UCSD-AML1 (cell line): ENCODE data around the gene ANKRD18A.

Experiments used
- DNase-seq: peaks from one replicate; lab custom pipeline; 2025; ENCODE audit not compliant: unreplicated experiment; lab: John Stamatoyannopoulos, UW

The ANKRD18A gene

GRCh38 chr9:38620483-38621433 is at the start of gene ANKRD18A:
TSS of gene ANKRD18A (minus strand) at chr9:38620596. CDS start at chr9:38620285, 311 bp downstream.
- peak; percentile 20 for DNase-seq

GRCh38 chr9:38668791-38669466 is 48.5 kb upstream of the ANKRD18A start:
- no peak for DNase-seq

GRCh38 chr9:38662763-38663593 is 42.6 kb upstream of the ANKRD18A start:
- DNase-seq = no peak

GRCh38 chr9:38659538-38659937 is 39.1 kb upstream of the ANKRD18A start:
- DNase-seq = no peak

- no peak for DNase-seq
These were observed 36.5 kb upstream of the ANKRD18A start for GRCh38 chr9:38656896-38657295.

GRCh38 chr9:38652486-38652885 is 32.1 kb upstream of the ANKRD18A start:
- DNase-seq = no peak

- no peak for DNase-seq
These were observed 31.6 kb upstream of the ANKRD18A start for GRCh38 chr9:38652044-38652443.

- no peak for DNase-seq
These were observed 31.1 kb upstream of the ANKRD18A start for GRCh38 chr9:38651400-38652042.

- no peak for DNase-seq
These were observed 30.2 kb upstream of the ANKRD18A start for GRCh38 chr9:38650564-38650963.

GRCh38 chr9:38649731-38650363 is 29.5 kb upstream of the ANKRD18A start:
- no peak for DNase-seq

- DNase-seq = no peak
These were observed 24.2 kb upstream of the ANKRD18A start for GRCh38 chr9:38644601-38645000.

- DNase-seq = no peak
These were observed 23.4 kb upstream of the ANKRD18A start for GRCh38 chr9:38643815-38644173.

GRCh38 chr9:38642951-38643814 is 22.8 kb upstream of the ANKRD18A start:
- no peak for DNase-seq

GRCh38 chr9:38641985-38642864 is 21.8 kb upstream of the ANKRD18A start:
- no peak for DNase-seq

- DNase-seq = no peak
These were observed 20.7 kb upstream of the ANKRD18A start for GRCh38 chr9:38641142-38641541.

GRCh38 chr9:38639577-38639940 is 19.2 kb upstream of the ANKRD18A start:
- DNase-seq = no peak

GRCh38 chr9:38638881-38639576 is 18.6 kb upstream of the ANKRD18A start:
- no peak for DNase-seq

- no peak for DNase-seq
These were observed 13.9 kb upstream of the ANKRD18A start for GRCh38 chr9:38634315-38634714.
